ENCODE results near the gene FCHSD1.

- TF ChIP-seq, protein P1, sequence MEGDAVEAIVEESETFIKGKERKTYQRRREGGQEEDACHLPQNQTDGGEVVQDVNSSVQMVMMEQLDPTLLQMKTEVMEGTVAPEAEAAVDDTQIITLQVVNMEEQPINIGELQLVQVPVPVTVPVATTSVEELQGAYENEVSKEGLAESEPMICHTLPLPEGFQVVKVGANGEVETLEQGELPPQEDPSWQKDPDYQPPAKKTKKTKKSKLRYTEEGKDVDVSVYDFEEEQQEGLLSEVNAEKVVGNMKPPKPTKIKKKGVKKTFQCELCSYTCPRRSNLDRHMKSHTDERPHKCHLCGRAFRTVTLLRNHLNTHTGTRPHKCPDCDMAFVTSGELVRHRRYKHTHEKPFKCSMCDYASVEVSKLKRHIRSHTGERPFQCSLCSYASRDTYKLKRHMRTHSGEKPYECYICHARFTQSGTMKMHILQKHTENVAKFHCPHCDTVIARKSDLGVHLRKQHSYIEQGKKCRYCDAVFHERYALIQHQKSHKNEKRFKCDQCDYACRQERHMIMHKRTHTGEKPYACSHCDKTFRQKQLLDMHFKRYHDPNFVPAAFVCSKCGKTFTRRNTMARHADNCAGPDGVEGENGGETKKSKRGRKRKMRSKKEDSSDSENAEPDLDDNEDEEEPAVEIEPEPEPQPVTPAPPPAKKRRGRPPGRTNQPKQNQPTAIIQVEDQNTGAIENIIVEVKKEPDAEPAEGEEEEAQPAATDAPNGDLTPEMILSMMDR (IDR thresholded peaks at IDR 0.05): no peak
- TF ChIP-seq POLR2AphosphoS5 (IDR thresholded peaks at IDR 0.05; ENCODE audit: insufficient read depth in 1 of 2, low read depth in 1 of 2) (no peak), POLR2A (IDR thresholded peaks at IDR 0.05) (no peak)
These were observed 2.0 kb downstream of the FCHSD1 start for GRCh38 chr5:141649056-141649688.
